ENCODE measurements around the gene TESPA1. TPM values are rescaled to one million over a fixed set of nuclear protein-coding genes. Genes with fewer than 3 reads are reported as not detected.
"Not testable (repeated sequence)": the region's sequence is repeated elsewhere in the genome, so short reads cannot be mapped to it uniquely, and the experiment has no call there.

TESPA1 gene
- total RNA-seq, 1 experiment from 2014 or later, result not detected

GRCh38 chr12:54945082-54945481, 39.5 kb downstream of the TESPA1 start:
- no peaks in the 10 kb centered on the region for H3K9me3 ChIP-seq (replicated peaks)
- H3K4me1 ChIP-seq, result no peaks in the 10 kb centered on the region
- H3K4me3 ChIP-seq, result no peak overlapping the region
- no peaks in the 10 kb centered on the region for H3K36me3 ChIP-seq
- peaks cover 3% of the 10 kb centered on the region; the same call in 1 of the 2 replicates for H3K27me3 ChIP-seq
- no peak overlapping the region for H3K27ac ChIP-seq
- DNase-seq, result no peak

GRCh38 chr12:54943292-54943691, 41.3 kb downstream of the TESPA1 start:
- DNase-seq; H3K4me1 ChIP-seq; H3K36me3 ChIP-seq; H3K27ac ChIP-seq; H3K4me3 ChIP-seq; H3K27me3 ChIP-seq; H3K9me3 ChIP-seq (replicated peaks): not testable (repeated sequence)

GRCh38 chr12:54941659-54942058, 42.9 kb downstream of the TESPA1 start:
- Histone ChIP-seq H3K4me3 (no peak overlapping the region), H3K36me3 (no peaks in the 10 kb centered on the region), H3K27ac (no peak overlapping the region), H3K9me3 (replicated peaks) (no peaks in the 10 kb centered on the region), H3K27me3 (peaks cover 3% of the 10 kb centered on the region; the same call in 1 of the 2 replicates), H3K4me1 (no peaks in the 10 kb centered on the region)
- DNase-seq, result no peak

- H3K9me3 ChIP-seq (replicated peaks), result no peaks in the 10 kb centered on the region
- no peak overlapping the region for H3K4me3 ChIP-seq
- no peaks in the 10 kb centered on the region for H3K36me3 ChIP-seq
- no peak for DNase-seq
- H3K27ac ChIP-seq, result no peak overlapping the region
- H3K27me3 ChIP-seq, result peaks cover 3% of the 10 kb centered on the region; the same call in 1 of the 2 replicates
- no peaks in the 10 kb centered on the region for H3K4me1 ChIP-seq
Measured at GRCh38 chr12:54940727-54941315, 43.7 kb downstream of the TESPA1 start.

- no peak overlapping the region for H3K4me3 ChIP-seq
- no peak overlapping the region for H3K27ac ChIP-seq
- H3K9me3 ChIP-seq (replicated peaks), result no peaks in the 10 kb centered on the region
- peaks cover 3% of the 10 kb centered on the region; the same call in 1 of the 2 replicates for H3K27me3 ChIP-seq
- H3K4me1 ChIP-seq, result no peaks in the 10 kb centered on the region
- no peaks in the 10 kb centered on the region for H3K36me3 ChIP-seq
- no peak for DNase-seq
Measured at GRCh38 chr12:54937929-54938328, 46.6 kb downstream of the TESPA1 start.

GRCh38 chr12:54937376-54937775, 47.2 kb downstream of the TESPA1 start:
- no peaks in the 10 kb centered on the region for H3K36me3 ChIP-seq
- peaks cover 3% of the 10 kb centered on the region; the same call in 1 of the 2 replicates for H3K27me3 ChIP-seq
- H3K4me3 ChIP-seq, result no peak overlapping the region
- H3K9me3 ChIP-seq (replicated peaks), result no peaks in the 10 kb centered on the region
- no peak overlapping the region for H3K27ac ChIP-seq
- H3K4me1 ChIP-seq, result no peaks in the 10 kb centered on the region
- no peak for DNase-seq

- no peaks in the 10 kb centered on the region for H3K36me3 ChIP-seq
- no peak overlapping the region for H3K4me3 ChIP-seq
- peaks cover 3% of the 10 kb centered on the region; the same call in 1 of the 2 replicates for H3K27me3 ChIP-seq
- no peak overlapping the region for H3K27ac ChIP-seq
- H3K4me1 ChIP-seq, result no peaks in the 10 kb centered on the region
- DNase-seq, result no peak
- no peaks in the 10 kb centered on the region for H3K9me3 ChIP-seq (replicated peaks)
Measured at GRCh38 chr12:54936736-54937135, 47.8 kb downstream of the TESPA1 start.

- Histone ChIP-seq H3K27me3 (no peaks in the 10 kb centered on the region), H3K36me3 (no peaks in the 10 kb centered on the region), H3K9me3 (replicated peaks) (no peaks in the 10 kb centered on the region), H3K27ac (no peak overlapping the region), H3K4me1 (no peaks in the 10 kb centered on the region), H3K4me3 (no peak overlapping the region)
- no peak for DNase-seq
Measured at GRCh38 chr12:54935235-54935951, 49.2 kb downstream of the TESPA1 start.

GRCh38 chr12:54934419-54934818, 50.1 kb downstream of the TESPA1 start:
- no peak overlapping the region for H3K27ac ChIP-seq
- no peaks in the 10 kb centered on the region for H3K4me1 ChIP-seq
- DNase-seq, result no peak
- no peaks in the 10 kb centered on the region for H3K36me3 ChIP-seq
- H3K4me3 ChIP-seq, result no peak overlapping the region
- H3K9me3 ChIP-seq (replicated peaks), result no peaks in the 10 kb centered on the region
- no peaks in the 10 kb centered on the region for H3K27me3 ChIP-seq

- no peaks in the 10 kb centered on the region for H3K27me3 ChIP-seq
- DNase-seq, result no peak
- H3K4me1 ChIP-seq, result no peaks in the 10 kb centered on the region
- H3K4me3 ChIP-seq, result no peak overlapping the region
- H3K36me3 ChIP-seq, result no peaks in the 10 kb centered on the region
- no peaks in the 10 kb centered on the region for H3K9me3 ChIP-seq (replicated peaks)
- H3K27ac ChIP-seq, result no peak overlapping the region
Measured at GRCh38 chr12:54933376-54933775, 51.2 kb downstream of the TESPA1 start.

GRCh38 chr12:54932691-54933090, 51.9 kb downstream of the TESPA1 start:
- no peaks in the 10 kb centered on the region for H3K27me3 ChIP-seq
- peak; percentile 9 to 11 for DNase-seq
- no peaks in the 10 kb centered on the region for H3K9me3 ChIP-seq (replicated peaks)
- H3K27ac ChIP-seq, result no peak overlapping the region
- H3K4me1 ChIP-seq, result no peaks in the 10 kb centered on the region
- H3K36me3 ChIP-seq, result no peaks in the 10 kb centered on the region
- H3K4me3 ChIP-seq, result no peak overlapping the region

- Histone ChIP-seq H3K27ac (no peak overlapping the region), H3K27me3 (no peaks in the 10 kb centered on the region), H3K4me3 (no peak overlapping the region), H3K4me1 (no peaks in the 10 kb centered on the region), H3K36me3 (no peaks in the 10 kb centered on the region), H3K9me3 (replicated peaks) (no peaks in the 10 kb centered on the region)
- no peak for DNase-seq
Measured at GRCh38 chr12:54932038-54932437, 52.5 kb downstream of the TESPA1 start.

GRCh38 chr12:54929998-54930397, 54.6 kb downstream of the TESPA1 start:
- Histone ChIP-seq H3K4me1 (no peaks in the 10 kb centered on the region), H3K4me3 (no peak overlapping the region), H3K36me3 (no peaks in the 10 kb centered on the region), H3K27me3 (no peaks in the 10 kb centered on the region), H3K27ac (no peak overlapping the region), H3K9me3 (replicated peaks) (no peaks in the 10 kb centered on the region)
- DNase-seq, result no peak

GRCh38 chr12:54926246-54926645, 58.3 kb downstream of the TESPA1 start:
- Histone ChIP-seq H3K4me3 (no peak overlapping the region), H3K27ac (no peak overlapping the region), H3K9me3 (replicated peaks) (no peaks in the 10 kb centered on the region), H3K36me3 (no peaks in the 10 kb centered on the region), H3K27me3 (no peaks in the 10 kb centered on the region), H3K4me1 (no peaks in the 10 kb centered on the region)
- no peak for DNase-seq

- Histone ChIP-seq H3K36me3 (no peaks in the 10 kb centered on the region), H3K4me3 (no peak overlapping the region), H3K4me1 (no peaks in the 10 kb centered on the region), H3K9me3 (replicated peaks) (no peaks in the 10 kb centered on the region), H3K27ac (no peak overlapping the region), H3K27me3 (no peaks in the 10 kb centered on the region)
- DNase-seq, result no peak
Measured at GRCh38 chr12:54924972-54925707, 59.4 kb downstream of the TESPA1 start.
